Epithelial cell of esophagus (primary cell): Measurements from ENCODE around the gene DBX2.
A peak's percentile ranks its signal among the peaks of the same experiment; 100 is the strongest.

ENCODE experiments used
- DNase-seq: peaks from one replicate; pipeline ENCODE4 v3.0.0; 2010; ENCODE audit warnings: low read depth
- H3K4me3 ChIP-seq: 2 replicates; pipeline ENCODE4 v1.5.1; 2011; ENCODE audit warnings: mild to moderate bottlenecking, low read length, control low read depth
- TF ChIP-seq, protein P1 (sequence below): IDR thresholded peaks from 2 replicates; pipeline ENCODE4 v1.5.1; 2011; ENCODE audit warnings: low read depth, mild to moderate bottlenecking, low read length, control low read depth, inconsistent platforms; ENCODE audit not compliant: insufficient read depth; ENCODE audit errors: missing control alignments

DBX2 gene

DNA sequence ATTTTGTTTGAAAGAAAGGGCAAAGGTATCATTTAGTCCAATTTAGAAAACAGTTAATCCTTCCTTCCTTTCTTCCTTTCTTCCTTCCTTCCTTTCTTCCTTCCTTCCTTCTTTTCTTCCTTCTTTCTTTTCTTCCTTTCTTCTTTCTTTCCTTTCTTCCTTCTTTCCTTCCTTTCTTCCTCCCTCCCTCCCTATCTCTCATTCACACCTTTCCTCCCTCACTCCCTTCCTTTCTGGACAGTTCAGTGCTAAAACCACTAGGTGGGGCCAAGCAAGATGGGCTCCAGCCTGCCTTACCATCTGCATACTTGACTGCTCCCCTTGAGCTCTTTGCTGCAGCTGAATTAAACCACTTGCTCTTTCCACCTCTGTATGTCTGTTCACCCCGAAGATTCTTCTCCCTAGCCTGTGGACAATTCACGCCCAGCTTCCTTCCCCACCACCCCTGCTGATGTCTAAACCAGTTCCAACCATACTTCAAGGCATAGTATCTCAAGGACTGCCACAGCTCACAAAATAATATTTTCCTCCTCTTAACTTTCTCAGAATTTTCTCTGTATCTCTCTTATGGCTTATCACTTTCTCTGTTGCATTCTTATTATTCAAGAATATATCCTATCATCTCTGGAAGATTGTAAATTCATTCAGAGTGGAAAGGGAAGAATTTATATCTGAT lies 78.0 kb downstream of the DBX2 start:
- H3K4me3 ChIP-seq = no peak overlapping the region
- TF ChIP-seq, protein P1, sequence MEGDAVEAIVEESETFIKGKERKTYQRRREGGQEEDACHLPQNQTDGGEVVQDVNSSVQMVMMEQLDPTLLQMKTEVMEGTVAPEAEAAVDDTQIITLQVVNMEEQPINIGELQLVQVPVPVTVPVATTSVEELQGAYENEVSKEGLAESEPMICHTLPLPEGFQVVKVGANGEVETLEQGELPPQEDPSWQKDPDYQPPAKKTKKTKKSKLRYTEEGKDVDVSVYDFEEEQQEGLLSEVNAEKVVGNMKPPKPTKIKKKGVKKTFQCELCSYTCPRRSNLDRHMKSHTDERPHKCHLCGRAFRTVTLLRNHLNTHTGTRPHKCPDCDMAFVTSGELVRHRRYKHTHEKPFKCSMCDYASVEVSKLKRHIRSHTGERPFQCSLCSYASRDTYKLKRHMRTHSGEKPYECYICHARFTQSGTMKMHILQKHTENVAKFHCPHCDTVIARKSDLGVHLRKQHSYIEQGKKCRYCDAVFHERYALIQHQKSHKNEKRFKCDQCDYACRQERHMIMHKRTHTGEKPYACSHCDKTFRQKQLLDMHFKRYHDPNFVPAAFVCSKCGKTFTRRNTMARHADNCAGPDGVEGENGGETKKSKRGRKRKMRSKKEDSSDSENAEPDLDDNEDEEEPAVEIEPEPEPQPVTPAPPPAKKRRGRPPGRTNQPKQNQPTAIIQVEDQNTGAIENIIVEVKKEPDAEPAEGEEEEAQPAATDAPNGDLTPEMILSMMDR = peak; percentile 66
- peak; percentile 37 for DNase-seq

DNA sequence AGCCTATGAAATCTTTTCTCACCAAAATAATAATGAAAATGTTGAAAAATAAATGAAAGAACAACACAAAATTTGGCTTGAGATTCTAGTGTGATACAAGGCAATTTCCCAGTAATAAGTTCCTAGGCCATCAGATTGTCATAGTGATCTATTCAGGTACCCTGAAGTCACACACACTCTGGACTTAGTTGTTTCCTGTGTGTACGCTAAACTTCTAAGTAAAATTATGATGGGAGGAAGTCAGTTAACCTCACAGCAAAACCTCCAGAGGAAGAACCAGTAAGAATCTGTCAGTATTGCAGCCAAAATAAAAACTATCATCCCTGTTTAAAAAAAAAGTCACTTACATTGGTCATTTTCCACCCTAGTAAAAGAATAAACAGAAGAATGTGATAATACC lies 81.9 kb downstream of the DBX2 start:
- no peak for DNase-seq
- TF ChIP-seq, protein P1 = no peak
- H3K4me3 ChIP-seq = no peak overlapping the region
